Thyroid gland (tissue), 4 donors: ENCODE data around the gene RASGRP3.

Source experiments
- CTCF ChIP-seq, 6 experiments: fragments of 200-600 bp in 3 of 6; fragments of 450-650 bp in 3 of 6; sonication (generic) in 3 of 6; IDR thresholded peaks; one replicate each; pipeline ENCODE4 v1.5.1; 2016 to 2019; ENCODE audit warnings: antibody characterized with exemption in 6 of 6, mild to moderate bottlenecking in 2 of 6, inconsistent platforms in 1 of 6, moderate library complexity in 1 of 6
- POLR2A ChIP-seq, 2 donors: fragments of 450-650 bp; IDR thresholded peaks; one replicate each; pipeline ENCODE4 v1.6.1; 2017; ENCODE audit warnings: antibody characterized with exemption in 2 of 2, mild to moderate bottlenecking in 2 of 2, moderate library complexity in 1 of 2

GRCh38 chr2:33476131-33476792, at the start of gene RASGRP3:
- TF ChIP-seq CTCF (IDR thresholded peaks at IDR 0.05) (no peak), POLR2A (IDR thresholded peaks at IDR 0.05) (peak in 1 of 2 donors; percentile 69)
